ENCODE data around the gene ABCB1.
"Not testable (repeated sequence)": the region's sequence is repeated elsewhere in the genome, so short reads cannot be mapped to it uniquely, and the experiment has no call there.

ABCB1 gene

GRCh38 chr7:87589631-87590030, 11.1 kb downstream of the ABCB1 start:
- POLR2A ChIA-PET (ENCODE audit: low non-redundant PET) = no interaction called here
- TF ChIP-seq, protein P1, sequence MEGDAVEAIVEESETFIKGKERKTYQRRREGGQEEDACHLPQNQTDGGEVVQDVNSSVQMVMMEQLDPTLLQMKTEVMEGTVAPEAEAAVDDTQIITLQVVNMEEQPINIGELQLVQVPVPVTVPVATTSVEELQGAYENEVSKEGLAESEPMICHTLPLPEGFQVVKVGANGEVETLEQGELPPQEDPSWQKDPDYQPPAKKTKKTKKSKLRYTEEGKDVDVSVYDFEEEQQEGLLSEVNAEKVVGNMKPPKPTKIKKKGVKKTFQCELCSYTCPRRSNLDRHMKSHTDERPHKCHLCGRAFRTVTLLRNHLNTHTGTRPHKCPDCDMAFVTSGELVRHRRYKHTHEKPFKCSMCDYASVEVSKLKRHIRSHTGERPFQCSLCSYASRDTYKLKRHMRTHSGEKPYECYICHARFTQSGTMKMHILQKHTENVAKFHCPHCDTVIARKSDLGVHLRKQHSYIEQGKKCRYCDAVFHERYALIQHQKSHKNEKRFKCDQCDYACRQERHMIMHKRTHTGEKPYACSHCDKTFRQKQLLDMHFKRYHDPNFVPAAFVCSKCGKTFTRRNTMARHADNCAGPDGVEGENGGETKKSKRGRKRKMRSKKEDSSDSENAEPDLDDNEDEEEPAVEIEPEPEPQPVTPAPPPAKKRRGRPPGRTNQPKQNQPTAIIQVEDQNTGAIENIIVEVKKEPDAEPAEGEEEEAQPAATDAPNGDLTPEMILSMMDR (conservative IDR thresholded peaks at IDR 0.05; ENCODE audit: low read depth) = no peak
- CTCF ChIA-PET = no interaction called here

DNA sequence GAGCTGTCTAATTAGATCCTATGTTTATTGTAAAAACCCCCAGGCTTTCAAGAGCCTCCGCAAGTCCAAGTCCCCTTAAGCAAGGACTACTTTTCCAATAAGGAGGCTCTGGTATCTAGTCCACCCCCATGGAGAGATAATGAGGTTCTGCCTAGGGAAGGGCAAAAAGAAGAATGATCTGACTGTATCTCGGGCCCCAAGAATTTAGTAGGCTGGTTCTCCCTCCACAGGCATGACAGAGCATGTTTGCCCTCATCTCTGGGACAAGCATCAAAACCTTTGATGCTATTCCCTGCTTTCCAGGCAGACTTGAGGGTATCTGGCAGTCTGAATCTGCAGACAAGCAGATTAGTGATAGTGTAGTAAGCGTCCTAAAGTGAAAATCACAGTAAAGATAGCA, 19.0 kb downstream of the ABCB1 start:
- POLR2A ChIA-PET (ENCODE audit: low non-redundant PET) = no interaction called here
- CTCF ChIA-PET = interaction anchor here (0.6 kb wide), 1 partner anchor 130 kb away, joined by 3 read pairs; no protein-coding TSS in a partner anchor
- DNase-seq (ENCODE audit: low spot score) = no peak
- H3K27ac ChIP-seq = no peak overlapping the region
- TF ChIP-seq, protein P1 (conservative IDR thresholded peaks at IDR 0.05; ENCODE audit: low read depth) = no peak

More at GRCh38 chr7:87589631-87590030, 11.1 kb downstream of the ABCB1 start:
- no peak for DNase-seq (ENCODE audit: low spot score)
- H3K27ac ChIP-seq = no peak overlapping the region

GRCh38 chr7:87580636-87581035, 20.0 kb downstream of the ABCB1 start:
- CTCF ChIA-PET = no interaction called here
- DNase-seq (ENCODE audit: low spot score) = no peak
- H3K27ac ChIP-seq = no peak overlapping the region
- TF ChIP-seq, protein P1 (conservative IDR thresholded peaks at IDR 0.05; ENCODE audit: low read depth) = no peak
- POLR2A ChIA-PET (ENCODE audit: low non-redundant PET) = no interaction called here

DNA sequence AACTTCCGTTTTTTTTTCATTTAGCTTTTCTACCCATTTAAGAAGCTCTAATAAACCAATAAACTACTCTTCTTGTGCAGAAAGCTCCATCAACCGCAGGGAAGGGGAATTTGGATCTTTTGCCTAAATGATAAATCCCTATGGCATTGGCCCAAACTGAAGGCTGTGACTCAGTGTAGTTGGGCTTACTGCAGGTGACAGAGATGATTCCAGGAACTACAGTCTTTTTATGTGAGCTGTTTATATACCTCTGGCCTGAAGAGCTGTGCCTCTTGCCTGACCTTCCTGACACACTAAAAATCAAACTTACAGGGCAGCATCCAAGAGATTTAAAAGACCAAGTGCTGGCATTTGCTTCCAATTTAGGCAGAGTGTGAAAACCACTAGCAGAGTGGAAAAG, 25.2 kb downstream of the ABCB1 start:
- ChIA-PET CTCF (no interaction called here), POLR2A (ENCODE audit: low non-redundant PET) (no interaction called here)
- H3K27ac ChIP-seq = no peak overlapping the region
- no peak for DNase-seq (ENCODE audit: low spot score)
- TF ChIP-seq, protein P1 (conservative IDR thresholded peaks at IDR 0.05; ENCODE audit: low read depth) = no peak

GRCh38 chr7:87574630-87575029, 26.1 kb downstream of the ABCB1 start:
- peak; percentile 69 for DNase-seq (ENCODE audit: low spot score)
- ChIA-PET POLR2A (ENCODE audit: low non-redundant PET) (no interaction called here), CTCF (interaction anchor here (0.6 kb wide), 1 partner anchor 705 kb away, joined by 3 read pairs; no protein-coding TSS in a partner anchor)
- no peak overlapping the region for H3K27ac ChIP-seq
- TF ChIP-seq, protein P1 (conservative IDR thresholded peaks at IDR 0.05; ENCODE audit: low read depth) = no peak

GRCh38 chr7:87572513-87572912, 28.2 kb downstream of the ABCB1 start:
- DNase-seq (ENCODE audit: low spot score); H3K27ac ChIP-seq; POLR2A ChIA-PET (ENCODE audit: low non-redundant PET); CTCF ChIA-PET: not testable (repeated sequence)

DNA sequence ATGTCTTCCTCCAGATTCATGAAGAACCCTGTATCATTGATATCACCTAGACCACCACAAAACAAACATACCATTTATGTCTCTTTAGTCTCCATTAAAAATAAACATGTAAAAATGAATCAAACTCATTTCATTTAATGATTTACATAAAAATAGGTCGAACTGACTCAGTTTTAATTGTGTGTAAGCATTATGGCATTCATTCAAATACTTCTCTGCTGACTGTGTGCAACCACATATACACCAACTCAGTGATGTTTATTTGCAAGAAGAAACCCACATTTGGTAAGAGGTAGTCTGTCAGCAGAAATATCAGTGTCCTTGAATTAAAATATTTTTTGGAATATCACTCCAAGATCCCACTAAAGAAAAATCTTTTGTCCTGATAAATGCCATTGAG, 30.5 kb downstream of the ABCB1 start:
- DNase-seq (ENCODE audit: low spot score) = peak; percentile 5
- CTCF ChIA-PET = no interaction called here
- no peak overlapping the region for H3K27ac ChIP-seq
- TF ChIP-seq, protein P1 (conservative IDR thresholded peaks at IDR 0.05; ENCODE audit: low read depth) = no peak
- POLR2A ChIA-PET (ENCODE audit: low non-redundant PET) = no interaction called here
